PFSK-1 (cell line): ENCODE results near the gene KIRREL3.

Experiments
- POLR2AphosphoS5 ChIP-seq: IDR thresholded peaks from 2 replicates; pipeline ENCODE4 v1.6.1; 2012; ENCODE audit warnings: low read depth, mild to moderate bottlenecking, control low read depth, low read length, moderate library complexity
- REST ChIP-seq, 2 experiments: IDR thresholded peaks; 2 replicates each; pipeline versions ENCODE4 v1.6.1 to v1.8.0; 2011 to 2012; ENCODE audit warnings: low read depth in 2 of 2, low read length in 2 of 2, control low read depth in 1 of 2, inconsistent platforms in 1 of 2, mild to moderate bottlenecking in 1 of 2, moderate library complexity in 1 of 2; ENCODE audit not compliant: insufficient read depth in 1 of 2
- TAF1 ChIP-seq: IDR thresholded peaks from 2 replicates; pipeline ENCODE4 v1.6.1; 2012; ENCODE audit warnings: low read length, control low read depth, borderline replicate concordance; ENCODE audit not compliant: insufficient read depth

DNA sequence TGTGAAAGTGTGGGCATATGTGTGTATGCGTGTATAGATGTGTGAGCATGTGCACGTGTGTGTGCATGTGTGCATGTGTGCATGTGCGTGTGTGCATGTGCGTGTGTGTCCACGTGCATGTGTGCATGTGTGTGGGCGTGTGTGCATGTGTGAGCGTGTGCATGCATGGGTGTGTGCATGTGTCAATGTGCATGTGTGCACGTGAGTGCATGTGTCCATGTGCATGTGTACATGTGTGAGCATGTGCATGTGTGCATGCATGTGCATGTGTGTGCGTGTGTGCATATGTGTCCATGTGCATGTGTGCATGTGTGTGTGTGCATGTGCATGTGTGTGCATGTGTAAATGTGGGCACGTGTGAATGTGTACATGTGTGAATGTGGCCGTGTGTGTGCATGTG lies 549.8 kb downstream of the KIRREL3 start:
- TF ChIP-seq POLR2AphosphoS5, result no peak
- TF ChIP-seq TAF1, result no peak
- no peak for TF ChIP-seq REST (IDR thresholded peaks at IDR 0.05; ENCODE audit: insufficient read depth in 1 of 2, low read depth in 2 of 2, low read length in 2 of 2)
